Hematopoietic multipotent progenitor cell treated with erythropoietin and hydrocortisone succinate and interleukin-3 and kit ligand, for 17 days (in vitro differentiated cells): ENCODE data around the gene SELPLG.
"Not testable (repeated sequence)": the region's sequence is repeated elsewhere in the genome, so short reads cannot be mapped to it uniquely, and the experiment has no call there.

Source experiments
- DNase-seq: peaks from one replicate; pipeline ENCODE4 v3.0.0-alpha.2; 2015; ENCODE audit warnings: low spot score

Gene SELPLG

GRCh38 chr12:108633534-108634248 lies at the start of gene SELPLG:
Gene SELPLG, minus strand, starts transcription at chr12:108633894. Its CDS starts 9,587 bp downstream, at chr12:108624307.
- peak; percentile 61 for DNase-seq

- DNase-seq: no peak
Observed at GRCh38 chr12:108681317-108681716, 47.6 kb upstream of the SELPLG start.

GRCh38 chr12:108679106-108679681 lies 45.5 kb upstream of the SELPLG start:
- peak; percentile 36 for DNase-seq

GRCh38 chr12:108678104-108678730 lies 44.5 kb upstream of the SELPLG start:
- no peak for DNase-seq

- no peak for DNase-seq
Observed at GRCh38 chr12:108677381-108677780, 43.7 kb upstream of the SELPLG start.

GRCh38 chr12:108676707-108677106 lies 43.0 kb upstream of the SELPLG start:
- DNase-seq: no peak

- no peak for DNase-seq
Observed at GRCh38 chr12:108675792-108676191, 42.1 kb upstream of the SELPLG start.

GRCh38 chr12:108672054-108672453 lies 38.4 kb upstream of the SELPLG start:
- DNase-seq: no peak

- DNase-seq: no peak
Observed at GRCh38 chr12:108671110-108671509, 37.4 kb upstream of the SELPLG start.

- DNase-seq: no peak
Observed at GRCh38 chr12:108670066-108670631, 36.5 kb upstream of the SELPLG start.

- DNase-seq: no peak
Observed at GRCh38 chr12:108668542-108668941, 34.8 kb upstream of the SELPLG start.

GRCh38 chr12:108668063-108668462 lies 34.4 kb upstream of the SELPLG start:
- no peak for DNase-seq

- no peak for DNase-seq
Observed at GRCh38 chr12:108667349-108667748, 33.7 kb upstream of the SELPLG start.

GRCh38 chr12:108666401-108666881 lies 32.7 kb upstream of the SELPLG start:
- no peak for DNase-seq

- DNase-seq: no peak
Observed at GRCh38 chr12:108665608-108666202, 32.0 kb upstream of the SELPLG start.

GRCh38 chr12:108664338-108665258 lies 30.9 kb upstream of the SELPLG start:
- peak; percentile 92 for DNase-seq

GRCh38 chr12:108663324-108664015 lies 29.8 kb upstream of the SELPLG start:
- DNase-seq: no peak

GRCh38 chr12:108658115-108658514 lies 24.4 kb upstream of the SELPLG start:
- DNase-seq: not testable (repeated sequence)

GRCh38 chr12:108657130-108657745 lies 23.5 kb upstream of the SELPLG start:
- DNase-seq: no peak

- not testable (repeated sequence) for DNase-seq
Observed at GRCh38 chr12:108656247-108656646, 22.6 kb upstream of the SELPLG start.
